Effector CD8-positive, alpha-beta T cell (primary cell): ENCODE measurements around the gene GLTPD2.

Experiments
- DNase-seq: peaks from one replicate; lab custom pipeline; 2025; lab: John Stamatoyannopoulos, UW
- total RNA-seq, 4 experiments: gene quantifications; one replicate each; lab custom pipeline; 2026; lab: John Stamatoyannopoulos, UW

Gene GLTPD2
- total RNA-seq = 0 to 0.29 (median 0.21) reads per million in 4 experiments

GRCh38 chr17:4788807-4789700, at the start of gene GLTPD2:
TSS of gene GLTPD2 (plus strand) at chr17:4788964. CDS start at chr17:4789012, 48 bp downstream.
- DNase-seq = no peak

GRCh38 chr17:4739122-4740024, 49.4 kb upstream of the GLTPD2 start, which contains the start of the genes CXCL16 and ZMYND15:
TSS of gene CXCL16 (minus strand) at chr17:4739928. CDS start at chr17:4739339, 589 bp downstream.
TSS of gene ZMYND15 (plus strand) at chr17:4739833. CDS start at chr17:4740549, 716 bp downstream.
- peak; percentile 47 for DNase-seq

- DNase-seq = no peak
These were observed 48.8 kb upstream of the GLTPD2 start for GRCh38 chr17:4740025-4740351.

GRCh38 chr17:4740584-4740983, 48.2 kb upstream of the GLTPD2 start:
- no peak for DNase-seq

- no peak for DNase-seq
These were observed 47.2 kb upstream of the GLTPD2 start for GRCh38 chr17:4741544-4741943.

GRCh38 chr17:4742133-4742532, 46.6 kb upstream of the GLTPD2 start:
- no peak for DNase-seq

GRCh38 chr17:4742629-4743028, 46.1 kb upstream of the GLTPD2 start:
- no peak for DNase-seq

GRCh38 chr17:4743216-4743615, 45.5 kb upstream of the GLTPD2 start:
- DNase-seq = no peak

- no peak for DNase-seq
These were observed 44.9 kb upstream of the GLTPD2 start for GRCh38 chr17:4743898-4744297.

GRCh38 chr17:4744999-4745969, 43.5 kb upstream of the GLTPD2 start:
- DNase-seq = no peak

- DNase-seq = no peak
These were observed 40.9 kb upstream of the GLTPD2 start for GRCh38 chr17:4747847-4748246.

GRCh38 chr17:4748686-4749085, 40.1 kb upstream of the GLTPD2 start:
- no peak for DNase-seq

- no peak for DNase-seq
These were observed 38.2 kb upstream of the GLTPD2 start for GRCh38 chr17:4750606-4751005.

- no peak for DNase-seq
These were observed 36.8 kb upstream of the GLTPD2 start for GRCh38 chr17:4751932-4752331.

- no peak for DNase-seq
These were observed 35.4 kb upstream of the GLTPD2 start for GRCh38 chr17:4753392-4753791.

- DNase-seq = no peak
These were observed 29.0 kb upstream of the GLTPD2 start for GRCh38 chr17:4759776-4760236.

- DNase-seq = no peak
These were observed 24.2 kb upstream of the GLTPD2 start for GRCh38 chr17:4764595-4764994.

- DNase-seq = no peak
These were observed 22.6 kb upstream of the GLTPD2 start for GRCh38 chr17:4766201-4766600.

GRCh38 chr17:4766723-4767122, 22.0 kb upstream of the GLTPD2 start:
- DNase-seq = no peak

GRCh38 chr17:4768298-4768697, 20.5 kb upstream of the GLTPD2 start:
- no peak for DNase-seq

- DNase-seq = no peak
These were observed 19.1 kb upstream of the GLTPD2 start for GRCh38 chr17:4769628-4770027.
